ENCODE data around the gene SARDH.

The SARDH gene

DNA sequence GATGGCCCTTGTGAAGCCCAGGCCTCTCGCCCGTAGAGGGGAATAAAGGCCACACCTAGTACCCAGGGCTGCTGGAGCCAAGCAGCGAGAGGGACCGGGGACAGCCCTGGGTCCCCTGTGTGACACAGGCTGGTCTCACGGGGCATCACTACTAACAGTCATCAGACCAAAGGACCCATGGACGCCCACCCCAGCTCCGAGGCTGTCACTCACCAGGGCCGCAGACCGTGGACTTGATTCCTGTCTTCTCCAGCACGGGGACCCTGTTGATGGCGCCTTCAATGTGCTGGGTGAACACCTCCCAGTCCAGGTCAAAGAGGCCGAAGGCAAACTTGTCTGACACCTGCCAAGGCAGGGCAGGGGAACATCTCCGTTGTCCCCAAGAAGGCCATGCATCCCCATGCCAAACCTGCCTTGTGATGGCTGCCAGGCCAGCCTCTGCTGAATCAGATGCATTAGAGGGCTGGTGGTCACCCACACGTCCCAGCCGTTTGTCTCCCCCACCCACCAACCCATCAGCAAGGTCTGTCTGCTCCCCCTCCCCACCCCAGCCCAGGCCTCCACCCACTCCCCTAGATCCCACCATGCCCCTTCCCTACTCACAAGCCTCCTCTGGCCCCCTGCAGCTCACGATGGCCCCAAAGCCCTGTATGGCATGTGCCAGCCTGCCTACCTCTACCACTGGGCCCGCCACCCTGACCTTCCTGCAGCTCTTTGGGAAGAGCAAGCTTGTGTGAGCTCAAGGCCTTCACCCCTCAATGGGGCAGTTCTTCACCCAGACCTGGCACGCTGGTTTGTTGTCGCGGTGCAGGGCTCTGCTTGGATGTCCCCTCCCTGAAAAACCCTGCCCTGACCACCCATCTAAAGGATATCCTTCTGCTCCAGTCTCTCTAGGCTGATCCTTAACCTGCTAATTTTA is 20.8 kb downstream of the SARDH start:
- in situ Hi-C loops (cut with HindIII; ENCODE audit: low sequenced_read_pairs): no loop called here

GRCh38 chr9:133716564-133717112 is 21.5 kb downstream of the SARDH start:
- in situ Hi-C loops (cut with HindIII; ENCODE audit: low sequenced_read_pairs): no loop called here

DNA sequence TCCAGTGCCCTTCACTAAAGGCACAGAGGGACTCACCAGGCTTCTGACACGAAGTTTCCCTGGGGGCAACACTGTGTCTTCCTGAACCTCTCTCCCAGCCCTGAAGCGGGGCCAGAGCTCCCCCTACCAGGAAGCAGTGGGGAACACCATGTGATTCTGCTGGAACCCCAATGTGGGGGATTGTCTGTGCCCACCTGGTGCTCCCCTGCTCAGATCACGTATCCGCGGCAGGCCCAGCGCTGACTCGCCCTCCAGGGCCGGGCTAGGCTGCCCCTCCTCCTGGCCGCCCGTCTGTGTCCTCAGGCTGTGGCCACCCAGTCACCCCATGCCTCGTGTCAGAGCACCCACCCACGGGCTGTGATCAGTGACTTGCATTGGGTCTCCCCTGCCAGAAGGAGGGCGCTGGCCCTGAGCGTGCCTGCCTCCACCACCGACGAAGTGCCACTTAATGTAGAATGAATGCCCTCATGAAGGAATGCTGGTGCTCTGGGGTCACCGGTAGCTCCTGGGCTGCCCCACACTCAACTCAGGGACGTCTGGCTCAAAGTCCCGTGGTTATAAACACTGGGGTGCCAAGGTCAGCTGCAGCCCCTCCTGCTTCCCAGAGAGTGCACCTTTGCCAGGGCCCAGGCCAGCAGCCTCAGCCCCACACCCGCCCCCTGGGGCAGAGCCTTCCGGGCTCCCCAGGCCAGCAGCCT is 22.1 kb downstream of the SARDH start:
- in situ Hi-C loops (cut with HindIII; ENCODE audit: low sequenced_read_pairs): no loop called here

GRCh38 chr9:133715295-133715865 is 22.8 kb downstream of the SARDH start:
- in situ Hi-C loops (cut with HindIII; ENCODE audit: low sequenced_read_pairs): no loop called here

DNA sequence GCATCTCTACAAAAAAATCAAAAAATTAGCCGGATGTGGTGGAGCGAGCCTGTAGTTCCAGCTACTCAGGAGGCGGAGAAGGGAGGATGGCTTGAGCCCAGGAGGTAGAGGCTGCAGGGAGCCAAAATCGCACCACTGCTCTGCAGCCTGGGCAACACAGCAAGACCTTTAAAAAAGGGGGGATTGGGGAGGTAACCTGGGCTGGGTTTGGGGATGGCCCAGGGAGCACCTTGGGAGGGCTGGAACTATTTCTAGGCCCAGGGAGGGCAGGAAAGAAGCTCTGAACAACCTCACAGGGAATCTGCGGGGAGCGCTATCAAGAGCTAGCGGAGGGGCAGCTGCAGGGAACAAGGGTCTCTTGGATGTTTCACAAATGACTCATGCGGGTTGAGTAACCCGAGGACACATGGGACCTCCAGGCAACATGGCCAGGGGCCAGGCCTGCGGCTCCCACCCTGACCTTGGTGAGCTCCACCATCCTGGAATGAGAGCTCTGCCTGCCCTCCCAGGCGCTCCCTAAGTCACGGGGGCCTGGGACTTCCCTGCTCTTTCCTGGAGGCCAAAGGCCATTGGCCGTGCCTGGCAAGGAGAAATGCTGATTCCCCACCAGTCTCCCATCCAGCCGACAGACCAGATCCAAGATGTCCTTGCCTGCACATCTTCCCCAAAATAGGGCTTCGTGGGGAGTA is 23.4 kb downstream of the SARDH start:
- in situ Hi-C loops (cut with HindIII; ENCODE audit: low sequenced_read_pairs): no loop called here

DNA sequence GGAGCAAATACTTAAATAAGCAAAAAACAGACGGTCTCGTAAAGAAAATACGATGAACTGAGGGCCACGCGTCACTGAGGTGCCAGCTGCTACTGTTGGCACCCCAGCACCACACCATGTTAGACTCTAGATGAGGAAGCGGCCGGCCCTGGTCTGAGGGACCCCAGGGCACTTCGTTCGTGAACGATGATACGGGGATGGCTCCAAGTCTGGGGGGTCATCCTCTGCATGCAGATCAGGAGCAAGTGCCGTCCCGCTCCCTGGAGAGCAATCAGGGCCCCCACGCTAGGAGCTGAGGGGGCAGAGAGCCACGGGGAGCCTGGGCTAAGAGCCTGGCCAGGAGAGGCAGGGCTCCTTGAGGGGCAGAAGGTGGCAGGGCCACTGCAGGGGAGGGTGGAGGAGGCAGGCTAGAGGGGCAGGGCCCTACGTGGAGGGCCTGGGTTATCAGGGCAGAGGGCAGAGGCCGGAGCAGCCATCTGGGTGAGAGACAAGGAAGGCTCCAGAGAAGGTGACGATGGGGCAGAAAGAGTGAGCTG is 24.1 kb downstream of the SARDH start:
- in situ Hi-C loops (cut with HindIII; ENCODE audit: low sequenced_read_pairs): no loop called here

GRCh38 chr9:133713150-133713959 is 24.8 kb downstream of the SARDH start:
- in situ Hi-C loops (cut with HindIII; ENCODE audit: low sequenced_read_pairs): no loop called here

DNA sequence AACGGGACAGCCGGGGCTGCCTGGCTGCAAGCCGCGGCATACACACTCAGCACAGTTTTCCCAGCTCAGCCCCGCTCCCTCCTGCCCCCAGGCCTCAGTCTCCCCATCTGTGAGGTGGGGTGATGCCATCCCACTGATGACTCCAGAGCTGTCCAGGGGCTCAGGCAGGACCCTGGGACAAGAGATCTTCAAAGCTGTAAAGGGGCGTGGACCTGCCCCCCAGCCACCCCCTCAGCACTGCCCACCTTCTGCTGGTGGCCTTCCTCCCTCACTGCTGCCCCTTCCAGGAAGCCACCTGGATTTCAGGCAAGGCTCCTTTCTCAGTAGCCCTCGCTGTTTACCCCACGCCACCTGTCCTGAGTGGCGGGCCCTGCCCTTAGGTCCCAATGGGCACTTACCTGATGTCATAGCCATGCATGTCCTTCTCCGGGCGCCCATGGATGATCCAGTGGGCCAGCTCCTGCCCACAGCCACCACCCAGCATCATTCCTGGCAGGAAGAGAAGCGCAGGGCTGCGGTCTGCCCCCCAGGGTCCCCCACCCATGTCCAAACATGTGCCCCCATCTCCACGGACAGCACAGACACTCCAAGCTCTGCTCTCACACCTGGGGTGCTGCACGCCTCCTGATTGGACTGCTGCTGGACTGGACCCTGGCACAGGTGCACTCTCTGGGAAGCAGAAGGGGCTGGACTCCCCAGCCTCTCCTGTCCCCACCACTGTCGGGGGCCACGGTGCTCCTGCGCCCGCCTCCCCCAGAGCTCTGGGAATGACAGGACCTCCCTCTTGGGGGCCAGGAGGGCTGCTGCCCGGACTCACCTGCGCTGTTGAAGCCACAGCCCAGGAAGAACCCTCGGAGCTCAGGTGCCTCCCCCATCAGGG is 25.7 kb downstream of the SARDH start:
- in situ Hi-C loops (cut with HindIII; ENCODE audit: low sequenced_read_pairs): no loop called here

DNA sequence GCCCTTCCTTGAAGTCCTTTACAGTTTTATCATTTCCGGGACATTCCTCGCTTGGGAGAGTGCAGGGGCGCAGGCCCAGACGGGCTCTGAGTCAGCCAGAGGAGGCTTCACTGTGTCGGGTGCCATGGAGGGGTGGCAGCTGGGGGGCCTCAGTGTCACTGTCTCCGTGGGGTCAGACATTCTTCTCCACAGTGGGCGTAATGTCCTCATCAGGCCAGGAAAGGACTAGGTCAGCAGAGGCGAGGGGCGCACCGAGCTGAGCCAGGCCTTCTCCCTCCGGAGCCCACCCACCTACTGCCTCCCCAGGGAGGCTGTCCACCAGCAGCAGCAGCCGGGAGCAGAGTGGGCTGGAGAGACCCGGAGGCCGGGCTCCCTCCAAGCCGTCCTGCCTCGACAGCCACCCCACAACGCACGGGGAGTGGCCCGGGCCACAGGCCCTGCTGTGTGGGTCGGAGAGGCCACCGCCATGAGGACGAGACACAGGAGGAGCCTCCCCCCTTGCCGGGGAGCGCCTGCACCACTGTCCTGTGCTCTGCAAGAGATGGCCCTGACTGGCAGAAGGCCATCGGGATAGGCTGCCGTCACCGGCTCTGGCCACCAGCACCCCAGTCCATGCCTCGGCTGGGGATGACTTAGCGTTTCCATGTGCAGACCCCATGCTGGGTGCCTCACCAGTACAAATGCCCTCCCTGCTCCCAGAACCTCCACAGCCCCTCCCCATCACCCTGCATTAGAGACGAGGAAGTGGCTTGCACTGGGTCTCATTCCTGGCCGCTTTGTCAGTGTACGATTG is 26.5 kb downstream of the SARDH start:
- in situ Hi-C loops (cut with HindIII; ENCODE audit: low sequenced_read_pairs): no loop called here

GRCh38 chr9:133710661-133711427 is 27.3 kb downstream of the SARDH start:
- in situ Hi-C loops (cut with HindIII; ENCODE audit: low sequenced_read_pairs): no loop called here

DNA sequence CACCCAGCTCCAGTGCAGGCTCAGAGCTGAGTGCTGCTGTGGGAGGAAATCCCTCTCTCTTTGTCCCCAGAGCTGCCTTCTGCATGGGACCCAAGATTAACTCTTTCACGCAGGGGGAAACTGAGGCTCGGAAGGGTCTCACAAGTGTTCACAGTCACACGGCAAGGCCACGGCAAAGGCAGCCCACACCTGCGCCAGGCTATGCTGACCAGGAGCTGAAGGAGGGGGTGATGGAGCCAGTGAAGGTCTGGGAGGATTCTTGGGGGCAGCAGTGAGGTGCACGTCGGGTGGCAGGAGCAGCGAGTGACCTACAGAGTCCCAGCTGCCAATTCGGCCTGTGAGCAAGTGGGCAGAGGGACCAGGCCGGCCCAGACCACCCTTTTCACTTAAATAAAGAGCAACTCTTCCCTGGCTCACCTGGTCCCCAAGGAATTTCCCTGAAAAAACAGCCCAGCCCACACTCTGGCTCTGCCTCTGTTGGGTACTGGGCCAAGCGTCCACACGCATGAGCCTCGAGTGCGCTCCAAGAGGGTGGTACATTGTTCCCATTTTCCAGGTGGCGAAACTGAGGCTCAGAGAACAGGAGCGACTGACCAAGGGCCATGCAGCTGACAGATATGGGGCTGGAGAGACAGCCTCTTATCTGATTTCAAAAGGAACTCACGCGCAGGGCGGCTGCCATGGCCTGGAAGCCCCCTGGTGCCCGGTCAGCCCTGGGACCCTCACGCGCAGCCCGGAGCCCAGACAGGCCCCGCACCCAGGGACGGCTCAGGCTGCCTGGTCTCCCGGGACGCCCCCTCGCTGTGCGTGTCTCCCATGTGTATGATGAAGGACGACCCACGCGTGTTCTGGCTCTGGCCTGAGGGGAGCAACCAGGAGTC is 28.2 kb downstream of the SARDH start:
- in situ Hi-C loops (cut with HindIII; ENCODE audit: low sequenced_read_pairs): no loop called here

DNA sequence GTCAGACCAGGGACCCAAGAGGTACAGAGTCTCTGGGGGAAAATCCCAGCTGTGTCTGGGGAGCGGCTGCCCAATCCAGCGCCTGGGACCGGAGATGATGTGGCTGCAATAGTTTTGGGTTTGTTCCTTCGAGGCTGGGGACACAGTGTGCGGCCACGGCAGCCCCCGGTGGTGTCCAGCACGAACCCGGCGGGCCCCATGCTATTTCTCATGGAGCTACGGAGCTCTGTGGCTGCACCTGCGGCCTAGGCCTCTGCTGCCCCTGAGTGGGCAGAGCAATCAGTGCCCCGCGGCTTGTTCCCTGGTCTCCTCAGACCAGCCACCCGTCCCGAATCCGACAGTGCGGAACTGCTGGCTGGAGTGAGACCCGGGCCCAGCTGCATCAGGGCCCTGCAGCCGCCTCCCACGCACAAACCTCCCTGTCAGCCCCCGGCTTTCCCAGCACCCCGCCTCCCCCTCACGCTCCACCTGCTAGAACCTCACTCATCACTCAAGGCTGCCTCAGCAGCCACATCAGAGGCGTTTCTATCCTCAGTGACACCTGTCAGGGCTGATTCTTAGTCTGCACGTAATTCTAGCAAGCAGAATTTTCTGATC is 29.0 kb downstream of the SARDH start:
- in situ Hi-C loops (cut with HindIII; ENCODE audit: low sequenced_read_pairs): no loop called here

- in situ Hi-C loops (cut with HindIII; ENCODE audit: low sequenced_read_pairs): no loop called here
These were observed 29.7 kb downstream of the SARDH start for GRCh38 chr9:133708246-133709014.

DNA sequence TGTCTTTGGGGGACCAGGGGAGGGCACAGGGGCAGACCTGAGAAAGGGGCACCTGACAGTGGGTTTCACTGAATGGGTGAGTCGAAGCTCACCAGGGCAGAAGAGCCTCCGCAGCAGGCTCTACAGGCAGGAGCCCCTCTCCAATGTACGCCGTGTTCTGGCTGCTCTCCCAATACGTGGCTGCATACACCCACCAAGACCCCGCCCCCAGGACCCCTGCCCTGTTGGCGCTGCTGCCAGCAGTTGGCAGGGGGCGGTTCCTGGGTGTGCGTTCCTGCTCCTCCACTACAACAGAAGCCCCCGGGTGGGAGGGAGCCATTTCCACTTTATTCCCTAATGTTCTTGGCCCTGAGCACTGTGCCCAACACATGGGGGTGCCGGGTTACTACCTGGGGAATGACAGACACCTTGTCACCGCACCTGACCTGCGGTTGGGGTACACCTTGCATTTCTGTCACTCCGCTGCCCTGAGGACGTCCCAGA is 30.3 kb downstream of the SARDH start:
- in situ Hi-C loops (cut with HindIII; ENCODE audit: low sequenced_read_pairs): no loop called here
